Measurements from ENCODE around the gene TMEM214.

The TMEM214 gene

DNA sequence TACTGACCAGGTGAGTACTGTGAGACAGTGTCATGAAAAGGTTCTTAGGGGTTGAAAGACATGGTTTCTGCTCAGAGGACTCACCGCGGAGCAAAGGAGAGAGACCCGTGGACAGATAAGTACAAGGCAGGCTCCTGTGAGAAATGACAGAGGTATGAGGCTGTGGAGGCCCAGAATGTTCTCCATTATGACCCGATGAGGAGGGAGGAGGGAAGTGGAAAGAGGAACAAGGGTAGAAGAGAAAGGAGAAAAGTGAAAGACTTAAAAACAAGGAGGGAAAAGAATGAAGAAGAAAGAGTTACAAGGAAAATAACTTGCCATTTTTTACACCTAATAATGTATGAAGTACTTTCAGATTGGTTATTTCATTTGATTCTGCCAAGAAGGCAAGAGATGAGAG is 32.5 kb upstream of the TMEM214 start:
- no peak overlapping the region for H3K56ac ChIP-seq (ENCODE audit: low read length)
- H2BK5ac ChIP-seq (ENCODE audit: low read length), result no peak overlapping the region
- no peaks in the 10 kb centered on the region for H3K27me3 ChIP-seq (ENCODE audit: insufficient read depth, low read length, poor library complexity)
- WGBS (ENCODE audit: extremely low coverage, insufficient coverage, low lambda C conversion rate), result no CpG with 5 or more reads among the region's 4 CpGs
- H2AK5ac ChIP-seq (ENCODE audit: low read length), result no peak overlapping the region
- H3K79me1 ChIP-seq (ENCODE audit: low read length), result no peaks in the 10 kb centered on the region
- no peak overlapping the region for H3K9ac ChIP-seq (ENCODE audit: low read length)
- H3K36me3 ChIP-seq (ENCODE audit: control insufficient read depth, insufficient read depth, low read length), result no peaks in the 10 kb centered on the region
- H3K4ac ChIP-seq (ENCODE audit: low read depth, low read length), result no peak overlapping the region
- H3K23ac ChIP-seq (ENCODE audit: low read length), result no peak overlapping the region
- no peak overlapping the region for H4K8ac ChIP-seq (ENCODE audit: low read depth, low read length)
- H3K4me2 ChIP-seq (ENCODE audit: low read length), result no peak overlapping the region
- no peak overlapping the region for H3K27ac ChIP-seq (ENCODE audit: low read depth, low read length)
- H3K18ac ChIP-seq (ENCODE audit: low read length), result no peak overlapping the region
- H3K79me2 ChIP-seq (ENCODE audit: control insufficient read depth, insufficient read depth, low read length), result no peaks in the 10 kb centered on the region
- no peaks in the 10 kb centered on the region for H3K4me1 ChIP-seq (ENCODE audit: control insufficient read depth, low read depth, low read length)
- H2BK120ac ChIP-seq (ENCODE audit: low read depth, low read length), result no peak overlapping the region
- DNase-seq, result no peak
- H2BK15ac ChIP-seq (replicated peaks; ENCODE audit: low read depth), result no peak overlapping the region
- H4K5ac ChIP-seq (ENCODE audit: low read length), result no peak overlapping the region
- no peak overlapping the region for H3K4me3 ChIP-seq (ENCODE audit: low read length)

DNA sequence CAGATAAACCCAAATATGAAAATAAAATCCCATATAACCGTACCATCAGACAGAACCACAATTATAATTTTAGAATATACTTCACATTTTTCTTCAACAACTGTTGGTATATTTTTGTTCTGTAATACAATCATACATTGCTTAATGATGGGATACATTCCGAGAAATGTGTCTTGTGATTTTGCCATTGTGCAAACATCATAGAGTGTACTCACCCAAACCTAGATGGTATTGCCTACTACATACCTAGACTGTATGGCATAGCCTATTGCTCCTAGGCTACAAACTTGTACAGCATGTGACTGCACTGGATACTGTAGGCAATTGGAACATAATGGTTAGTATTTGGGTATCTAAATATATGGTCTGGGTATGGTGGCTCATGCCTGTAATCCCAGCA is 31.8 kb upstream of the TMEM214 start:
- Histone ChIP-seq H3K79me1 (ENCODE audit: low read length) (no peaks in the 10 kb centered on the region), H3K56ac (ENCODE audit: low read length) (no peak overlapping the region), H3K36me3 (ENCODE audit: control insufficient read depth, insufficient read depth, low read length) (no peaks in the 10 kb centered on the region), H3K4me3 (ENCODE audit: low read length) (no peak overlapping the region), H2BK120ac (ENCODE audit: low read depth, low read length) (no peak overlapping the region), H3K79me2 (ENCODE audit: control insufficient read depth, insufficient read depth, low read length) (no peaks in the 10 kb centered on the region), H2AK5ac (ENCODE audit: low read length) (no peak overlapping the region), H2BK15ac (replicated peaks; ENCODE audit: low read depth) (no peak overlapping the region), H3K23ac (ENCODE audit: low read length) (no peak overlapping the region), H2BK5ac (ENCODE audit: low read length) (no peak overlapping the region), H3K9ac (ENCODE audit: low read length) (no peak overlapping the region), H4K5ac (ENCODE audit: low read length) (no peak overlapping the region), H3K27me3 (ENCODE audit: insufficient read depth, low read length, poor library complexity) (no peaks in the 10 kb centered on the region), H3K4ac (ENCODE audit: low read depth, low read length) (no peak overlapping the region), H3K4me2 (ENCODE audit: low read length) (no peak overlapping the region), H3K27ac (ENCODE audit: low read depth, low read length) (no peak overlapping the region), H3K18ac (ENCODE audit: low read length) (no peak overlapping the region), H3K4me1 (ENCODE audit: control insufficient read depth, low read depth, low read length) (no peaks in the 10 kb centered on the region), H4K8ac (ENCODE audit: low read depth, low read length) (no peak overlapping the region)
- 100% methylated on average over 1 of the region's 2 CpGs for WGBS (ENCODE audit: extremely low coverage, insufficient coverage, low lambda C conversion rate)
- DNase-seq, result no peak

- no peak overlapping the region for H2BK15ac ChIP-seq (replicated peaks; ENCODE audit: low read depth)
- no peaks in the 10 kb centered on the region for H3K4me1 ChIP-seq (ENCODE audit: control insufficient read depth, low read depth, low read length)
- no peak overlapping the region for H2AK5ac ChIP-seq (ENCODE audit: low read length)
- H3K4me2 ChIP-seq (ENCODE audit: low read length), result no peak overlapping the region
- H3K4me3 ChIP-seq (ENCODE audit: low read length), result no peak overlapping the region
- H3K4ac ChIP-seq (ENCODE audit: low read depth, low read length), result no peak overlapping the region
- WGBS (ENCODE audit: extremely low coverage, insufficient coverage, low lambda C conversion rate), result no CpG with 5 or more reads among the region's 5 CpGs
- no peak overlapping the region for H3K27ac ChIP-seq (ENCODE audit: low read depth, low read length)
- H3K27me3 ChIP-seq (ENCODE audit: insufficient read depth, low read length, poor library complexity), result no peaks in the 10 kb centered on the region
- H3K36me3 ChIP-seq (ENCODE audit: control insufficient read depth, insufficient read depth, low read length), result no peaks in the 10 kb centered on the region
- H3K9ac ChIP-seq (ENCODE audit: low read length), result no peak overlapping the region
- no peak overlapping the region for H3K18ac ChIP-seq (ENCODE audit: low read length)
- no peak overlapping the region for H2BK5ac ChIP-seq (ENCODE audit: low read length)
- H4K8ac ChIP-seq (ENCODE audit: low read depth, low read length), result no peak overlapping the region
- H2BK120ac ChIP-seq (ENCODE audit: low read depth, low read length), result no peak overlapping the region
- no peak overlapping the region for H3K23ac ChIP-seq (ENCODE audit: low read length)
- no peak overlapping the region for H3K56ac ChIP-seq (ENCODE audit: low read length)
- no peaks in the 10 kb centered on the region for H3K79me2 ChIP-seq (ENCODE audit: control insufficient read depth, insufficient read depth, low read length)
- H3K79me1 ChIP-seq (ENCODE audit: low read length), result no peaks in the 10 kb centered on the region
- DNase-seq, result peak; percentile 38
- no peak overlapping the region for H4K5ac ChIP-seq (ENCODE audit: low read length)
These were observed 30.8 kb upstream of the TMEM214 start for GRCh38 chr2:27001950-27002349.

GRCh38 chr2:27003007-27003406 is 29.8 kb upstream of the TMEM214 start:
- no peak overlapping the region for H2BK120ac ChIP-seq (ENCODE audit: low read depth, low read length)
- no peak overlapping the region for H3K56ac ChIP-seq (ENCODE audit: low read length)
- no peak overlapping the region for H4K8ac ChIP-seq (ENCODE audit: low read depth, low read length)
- H2BK15ac ChIP-seq (replicated peaks; ENCODE audit: low read depth), result no peak overlapping the region
- no peak overlapping the region for H2BK5ac ChIP-seq (ENCODE audit: low read length)
- no peak overlapping the region for H3K18ac ChIP-seq (ENCODE audit: low read length)
- no peaks in the 10 kb centered on the region for H3K27me3 ChIP-seq (ENCODE audit: insufficient read depth, low read length, poor library complexity)
- no peaks in the 10 kb centered on the region for H3K79me2 ChIP-seq (ENCODE audit: control insufficient read depth, insufficient read depth, low read length)
- H3K27ac ChIP-seq (ENCODE audit: low read depth, low read length), result no peak overlapping the region
- H4K5ac ChIP-seq (ENCODE audit: low read length), result no peak overlapping the region
- no peak overlapping the region for H3K9ac ChIP-seq (ENCODE audit: low read length)
- no peak overlapping the region for H3K4me3 ChIP-seq (ENCODE audit: low read length)
- H2AK5ac ChIP-seq (ENCODE audit: low read length), result no peak overlapping the region
- no peak overlapping the region for H3K4ac ChIP-seq (ENCODE audit: low read depth, low read length)
- no CpG with 5 or more reads among the region's 4 CpGs for WGBS (ENCODE audit: extremely low coverage, insufficient coverage, low lambda C conversion rate)
- DNase-seq, result no peak
- H3K23ac ChIP-seq (ENCODE audit: low read length), result no peak overlapping the region
- no peaks in the 10 kb centered on the region for H3K79me1 ChIP-seq (ENCODE audit: low read length)
- H3K4me2 ChIP-seq (ENCODE audit: low read length), result no peak overlapping the region
- H3K4me1 ChIP-seq (ENCODE audit: control insufficient read depth, low read depth, low read length), result no peaks in the 10 kb centered on the region
- H3K36me3 ChIP-seq (ENCODE audit: control insufficient read depth, insufficient read depth, low read length), result no peaks in the 10 kb centered on the region

- no peak for DNase-seq
- H3K4me2 ChIP-seq (ENCODE audit: low read length), result no peak overlapping the region
- no peaks in the 10 kb centered on the region for H3K79me1 ChIP-seq (ENCODE audit: low read length)
- no peak overlapping the region for H3K27ac ChIP-seq (ENCODE audit: low read depth, low read length)
- H3K4ac ChIP-seq (ENCODE audit: low read depth, low read length), result no peak overlapping the region
- H3K27me3 ChIP-seq (ENCODE audit: insufficient read depth, low read length, poor library complexity), result no peaks in the 10 kb centered on the region
- H4K5ac ChIP-seq (ENCODE audit: low read length), result no peak overlapping the region
- H4K8ac ChIP-seq (ENCODE audit: low read depth, low read length), result no peak overlapping the region
- H3K79me2 ChIP-seq (ENCODE audit: control insufficient read depth, insufficient read depth, low read length), result no peaks in the 10 kb centered on the region
- no peak overlapping the region for H2BK15ac ChIP-seq (replicated peaks; ENCODE audit: low read depth)
- H3K18ac ChIP-seq (ENCODE audit: low read length), result no peak overlapping the region
- H3K36me3 ChIP-seq (ENCODE audit: control insufficient read depth, insufficient read depth, low read length), result no peaks in the 10 kb centered on the region
- H2BK5ac ChIP-seq (ENCODE audit: low read length), result no peak overlapping the region
- no peak overlapping the region for H2AK5ac ChIP-seq (ENCODE audit: low read length)
- H3K23ac ChIP-seq (ENCODE audit: low read length), result no peak overlapping the region
- H3K56ac ChIP-seq (ENCODE audit: low read length), result no peak overlapping the region
- WGBS (ENCODE audit: extremely low coverage, insufficient coverage, low lambda C conversion rate), result no CpG with 5 or more reads among the region's 9 CpGs
- H2BK120ac ChIP-seq (ENCODE audit: low read depth, low read length), result no peak overlapping the region
- H3K9ac ChIP-seq (ENCODE audit: low read length), result no peak overlapping the region
- H3K4me1 ChIP-seq (ENCODE audit: control insufficient read depth, low read depth, low read length), result no peaks in the 10 kb centered on the region
- no peak overlapping the region for H3K4me3 ChIP-seq (ENCODE audit: low read length)
These were observed 28.9 kb upstream of the TMEM214 start for GRCh38 chr2:27003857-27004256.

DNA sequence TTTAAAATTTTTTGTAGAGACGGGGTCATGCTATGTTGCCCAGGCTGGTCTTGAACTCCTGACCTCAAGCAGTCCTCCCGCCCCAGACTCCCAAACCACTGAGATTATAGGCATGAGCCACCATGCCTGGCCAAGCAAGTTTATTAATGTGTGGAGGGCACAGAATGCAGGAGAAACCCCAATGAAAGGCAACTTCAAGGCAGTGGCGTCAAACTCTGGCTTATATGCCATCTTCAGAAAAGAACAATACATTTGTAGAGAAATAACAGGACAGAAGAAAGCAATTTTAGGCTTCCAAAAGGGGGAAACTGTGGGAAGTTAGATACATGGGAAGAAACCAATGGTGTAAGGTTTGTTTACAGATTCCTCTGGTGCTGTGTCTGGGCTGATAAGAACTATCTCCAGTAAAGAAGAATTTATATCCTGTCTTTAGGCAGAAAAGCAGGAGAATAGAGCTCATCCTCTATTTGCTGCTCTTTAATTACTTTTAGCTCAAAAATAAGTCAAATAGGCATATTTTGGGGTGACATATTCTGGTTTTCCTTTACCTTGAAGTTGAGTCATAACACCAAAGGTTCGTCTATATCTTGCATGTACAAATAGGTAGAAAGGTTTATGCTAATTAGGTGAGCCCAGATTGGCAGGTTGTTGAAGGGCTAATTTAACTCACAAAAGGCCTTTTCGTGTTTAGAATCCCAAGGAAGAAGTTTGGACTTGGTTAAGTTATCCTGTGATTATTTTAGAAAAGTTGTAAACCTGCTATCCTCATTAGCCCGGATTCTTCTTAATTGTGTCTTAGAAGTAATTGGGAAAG is 26.0 kb upstream of the TMEM214 start:
- WGBS (ENCODE audit: extremely low coverage, insufficient coverage, low lambda C conversion rate), result no CpG with 5 or more reads among the region's 6 CpGs
- H3K23ac ChIP-seq (ENCODE audit: low read length), result no peak overlapping the region
- H4K5ac ChIP-seq (ENCODE audit: low read length), result no peak overlapping the region
- no peak overlapping the region for H3K27ac ChIP-seq (ENCODE audit: low read depth, low read length)
- H2BK15ac ChIP-seq (replicated peaks; ENCODE audit: low read depth), result no peak overlapping the region
- DNase-seq, result no peak
- no peak overlapping the region for H2BK5ac ChIP-seq (ENCODE audit: low read length)
- H3K4me3 ChIP-seq (ENCODE audit: low read length), result no peak overlapping the region
- H3K4me1 ChIP-seq (ENCODE audit: control insufficient read depth, low read depth, low read length), result no peaks in the 10 kb centered on the region
- no peak overlapping the region for H3K56ac ChIP-seq (ENCODE audit: low read length)
- H3K79me1 ChIP-seq (ENCODE audit: low read length), result no peaks in the 10 kb centered on the region
- no peaks in the 10 kb centered on the region for H3K27me3 ChIP-seq (ENCODE audit: insufficient read depth, low read length, poor library complexity)
- H3K79me2 ChIP-seq (ENCODE audit: control insufficient read depth, insufficient read depth, low read length), result no peaks in the 10 kb centered on the region
- no peak overlapping the region for H3K18ac ChIP-seq (ENCODE audit: low read length)
- H3K36me3 ChIP-seq (ENCODE audit: control insufficient read depth, insufficient read depth, low read length), result no peaks in the 10 kb centered on the region
- no peak overlapping the region for H2BK120ac ChIP-seq (ENCODE audit: low read depth, low read length)
- no peak overlapping the region for H3K4me2 ChIP-seq (ENCODE audit: low read length)
- no peak overlapping the region for H4K8ac ChIP-seq (ENCODE audit: low read depth, low read length)
- no peak overlapping the region for H3K9ac ChIP-seq (ENCODE audit: low read length)
- H3K4ac ChIP-seq (ENCODE audit: low read depth, low read length), result no peak overlapping the region
- H2AK5ac ChIP-seq (ENCODE audit: low read length), result no peak overlapping the region
